Stimulated activated CD8-positive, alpha-beta memory T cell treated with anti-CD3 and anti-CD28 coated beads, Interleukin-12 subunit alpha, Interleukin-12 subunit beta, amount 100 ng/mL, for 1 hour (primary cell): Measurements from ENCODE around the gene COIL.
A peak's percentile ranks its signal among the peaks of the same experiment; 100 is the strongest.

Experiments used
- DNase-seq: peaks from one replicate; pipeline ENCODE4 v3.0.0-alpha.2; 2020; ENCODE audit warnings: low read depth

The COIL gene

DNA sequence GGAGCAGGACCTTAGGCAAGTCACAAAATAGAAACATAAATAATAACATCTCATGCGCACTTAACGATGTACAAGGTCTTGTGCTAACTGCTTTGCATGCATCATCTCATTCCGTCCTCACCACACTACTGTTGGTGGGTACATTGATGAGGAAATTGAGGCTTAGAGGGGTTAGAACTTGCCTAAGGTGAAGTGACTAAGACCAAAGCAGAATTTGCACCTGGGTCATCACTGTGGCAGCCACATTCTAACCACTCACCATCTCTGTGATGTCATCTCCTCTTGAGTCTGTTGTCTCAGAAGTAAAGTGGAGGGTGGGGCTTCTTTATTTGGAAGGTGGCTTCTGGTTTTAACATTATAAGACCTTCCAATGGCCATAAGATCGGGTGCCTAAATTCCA, 26.6 kb downstream of the COIL start:
- no peak for DNase-seq

GRCh38 chr17:56933868-56934267, 27.0 kb downstream of the COIL start:
- DNase-seq, result no peak

- no peak for DNase-seq
Observed at GRCh38 chr17:56933151-56933745, 27.6 kb downstream of the COIL start.

GRCh38 chr17:56930739-56931337, 30.0 kb downstream of the COIL start:
- no peak for DNase-seq

DNA sequence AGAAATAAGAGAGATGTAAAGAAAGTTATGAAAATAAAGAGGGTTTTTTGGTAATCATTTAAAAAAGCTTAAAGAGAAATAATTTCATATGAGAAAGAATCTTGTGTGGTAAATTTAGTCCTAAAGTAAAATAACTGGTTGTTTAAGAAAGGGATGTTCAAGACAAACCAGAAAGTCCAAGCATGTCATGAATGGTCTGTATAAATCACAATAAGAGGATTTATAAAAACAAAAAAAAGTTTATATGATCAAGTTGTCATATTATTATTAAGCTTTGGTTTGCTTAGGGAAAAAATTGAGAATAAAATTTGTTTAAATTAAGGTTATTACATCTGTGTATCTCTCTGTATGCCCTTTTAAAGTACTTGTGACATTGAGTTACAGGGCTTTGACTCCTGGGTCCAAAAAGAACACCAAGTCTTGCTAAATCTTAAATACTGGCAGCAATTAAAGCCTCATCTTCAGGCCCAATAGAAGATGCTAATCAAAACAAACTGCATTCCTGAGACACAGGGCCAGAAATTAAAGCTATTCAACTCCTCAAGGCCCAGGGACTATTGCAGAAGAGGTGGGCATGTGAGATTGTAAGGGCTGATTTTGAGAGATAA, 31.4 kb downstream of the COIL start:
- DNase-seq, result no peak

GRCh38 chr17:56928586-56928985, 32.3 kb downstream of the COIL start:
- DNase-seq, result no peak

GRCh38 chr17:56926704-56927103, 34.1 kb downstream of the COIL start:
- DNase-seq, result no peak

GRCh38 chr17:56926270-56926669, 34.6 kb downstream of the COIL start:
- no peak for DNase-seq

DNA sequence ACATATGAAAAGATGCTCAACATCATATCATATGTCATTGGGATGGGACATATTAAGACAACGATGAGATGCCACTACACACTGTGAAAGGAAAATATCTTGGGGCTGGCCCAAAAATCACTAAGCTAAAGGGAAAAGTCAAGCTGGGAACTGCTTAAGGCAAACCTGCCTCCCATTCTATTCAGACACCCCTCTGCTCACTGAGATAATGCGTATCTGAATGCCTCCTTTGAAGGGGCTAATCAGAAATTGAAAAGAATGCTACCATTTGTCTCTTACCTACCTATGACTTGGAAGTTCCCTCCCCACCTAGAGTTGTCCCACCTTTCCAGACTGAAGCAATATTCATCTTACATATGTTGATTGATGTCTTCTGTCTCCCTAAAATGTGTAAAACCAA, 35.8 kb downstream of the COIL start:
- DNase-seq, result no peak

DNA sequence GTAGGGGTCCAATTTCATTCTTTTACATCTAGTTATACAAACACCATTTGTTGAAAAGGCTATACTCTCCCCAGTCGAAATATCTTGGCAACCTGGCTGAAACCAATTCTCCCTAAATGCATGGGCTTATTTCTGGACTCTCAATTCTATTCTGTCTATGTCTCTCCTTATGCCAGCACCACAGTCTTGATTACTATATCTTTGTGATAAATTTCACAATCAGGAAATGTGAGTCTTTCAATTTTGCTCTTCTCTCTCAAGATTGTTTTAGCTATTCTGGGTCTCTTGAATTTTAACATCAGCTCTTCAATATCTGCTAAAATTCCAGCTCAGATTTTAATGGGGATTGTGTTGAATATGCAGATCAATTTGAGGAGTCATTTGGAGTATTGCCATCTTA, 41.1 kb downstream of the COIL start:
- no peak for DNase-seq

- DNase-seq, result no peak
Observed at GRCh38 chr17:56918916-56919315, 41.9 kb downstream of the COIL start.

DNA sequence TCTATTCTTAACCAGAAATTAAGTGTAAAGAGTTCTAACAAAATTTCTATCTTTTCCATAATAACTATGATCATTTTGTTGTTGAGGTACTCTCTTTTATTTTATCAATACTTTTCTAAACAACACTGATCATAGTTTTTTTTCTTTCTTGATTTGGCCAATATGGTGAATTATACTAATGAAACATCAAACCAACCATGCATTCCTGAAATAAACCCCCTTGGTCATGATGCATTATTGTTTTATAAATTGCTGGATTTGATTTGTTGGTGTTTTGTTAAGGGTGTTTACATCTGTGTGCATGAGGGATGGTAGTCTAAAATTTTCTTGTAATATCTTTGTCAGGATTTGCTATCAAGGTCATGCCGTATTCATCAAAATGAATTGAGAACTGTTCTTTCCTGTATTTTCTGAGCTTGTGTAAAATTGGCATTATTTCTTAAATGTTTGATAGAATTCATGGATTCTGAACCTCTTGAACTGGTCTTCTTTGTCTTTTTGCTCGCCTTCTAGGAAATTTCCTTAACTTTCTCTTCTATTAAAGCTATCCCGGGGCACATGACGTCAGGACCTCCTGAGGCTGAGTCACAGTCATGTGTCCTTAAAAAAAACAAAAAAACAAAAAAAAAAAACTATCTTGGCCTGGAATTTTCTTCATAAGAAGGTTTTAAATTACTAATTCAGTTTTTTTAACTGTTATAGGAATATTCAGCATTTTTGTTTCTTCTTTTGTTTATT, 43.1 kb downstream of the COIL start:
- DNase-seq, result no peak

DNA sequence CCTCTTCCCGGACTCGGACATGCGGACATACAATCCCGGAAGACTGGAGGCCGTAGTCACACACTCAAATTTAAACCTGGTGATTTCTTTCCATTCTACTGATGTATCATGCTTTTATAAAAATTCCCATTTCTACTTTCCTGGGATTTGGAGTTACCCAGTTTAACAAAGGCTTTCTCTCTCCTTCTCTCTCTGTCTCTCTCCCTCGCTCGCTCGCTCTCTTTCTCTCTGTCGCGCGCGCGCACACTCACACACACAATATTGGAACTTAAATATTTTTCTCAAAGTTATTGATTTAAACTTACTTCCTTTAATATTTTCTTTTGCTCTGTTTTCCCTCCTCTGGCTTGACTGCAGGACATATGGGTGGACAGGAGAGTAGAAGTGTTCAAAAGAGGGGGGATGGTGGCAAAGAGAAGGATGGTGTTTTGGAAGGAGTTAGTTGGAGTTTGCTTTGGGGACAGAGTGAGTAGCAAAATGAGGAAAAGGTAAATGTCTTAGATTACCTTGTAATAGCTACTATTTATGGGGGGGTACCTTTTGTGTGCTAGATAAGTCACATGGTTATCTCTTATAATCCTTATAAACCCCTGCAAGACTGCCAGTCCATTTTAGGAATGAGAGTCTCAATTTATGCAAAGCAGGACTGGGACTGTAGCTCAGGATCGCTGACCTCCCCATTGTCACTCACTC, 46.1 kb downstream of the COIL start:
- DNase-seq, result no peak

DNA sequence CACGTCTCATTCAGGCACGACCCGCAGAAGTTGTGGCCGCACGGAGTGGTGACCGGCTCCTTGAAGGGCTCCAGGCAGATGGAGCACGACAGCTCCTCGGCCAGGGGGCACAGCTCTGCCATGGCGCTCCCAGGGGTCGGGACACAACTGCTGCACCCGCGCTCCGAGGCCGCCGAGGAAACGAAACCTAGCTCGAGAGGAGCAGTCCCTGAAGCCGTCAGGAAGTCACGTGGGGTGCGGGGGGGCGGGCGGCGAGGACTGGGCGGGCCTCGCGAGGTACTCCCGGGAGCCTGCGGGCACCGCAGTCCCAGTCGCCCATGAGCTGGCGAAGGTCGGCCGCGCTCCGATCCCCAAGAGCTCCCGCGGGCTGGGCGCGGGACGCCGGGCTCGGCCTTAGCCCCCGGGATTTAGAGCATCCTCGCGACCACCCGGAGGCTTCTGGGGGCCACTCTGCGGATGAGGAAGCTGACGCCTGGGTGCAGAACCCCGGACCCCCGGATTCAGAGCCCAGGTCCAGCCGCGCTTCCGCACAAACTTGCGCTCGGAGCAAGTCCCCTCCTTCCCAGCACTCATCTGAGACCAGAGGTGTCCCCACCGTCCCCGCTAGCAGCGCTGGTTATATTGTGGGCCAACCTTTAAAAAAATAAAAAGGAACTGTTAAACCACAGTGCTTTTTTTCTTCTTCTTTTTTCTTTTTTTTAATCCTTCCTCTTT, 46.8 kb downstream of the COIL start, which contains the start of gene TRIM25:
TSS of gene TRIM25 (minus strand) at position 183 of the 714 bp plus-strand sequence. CDS start at position 122, 61 bp downstream.
- peak; percentile 75 for DNase-seq

DNA sequence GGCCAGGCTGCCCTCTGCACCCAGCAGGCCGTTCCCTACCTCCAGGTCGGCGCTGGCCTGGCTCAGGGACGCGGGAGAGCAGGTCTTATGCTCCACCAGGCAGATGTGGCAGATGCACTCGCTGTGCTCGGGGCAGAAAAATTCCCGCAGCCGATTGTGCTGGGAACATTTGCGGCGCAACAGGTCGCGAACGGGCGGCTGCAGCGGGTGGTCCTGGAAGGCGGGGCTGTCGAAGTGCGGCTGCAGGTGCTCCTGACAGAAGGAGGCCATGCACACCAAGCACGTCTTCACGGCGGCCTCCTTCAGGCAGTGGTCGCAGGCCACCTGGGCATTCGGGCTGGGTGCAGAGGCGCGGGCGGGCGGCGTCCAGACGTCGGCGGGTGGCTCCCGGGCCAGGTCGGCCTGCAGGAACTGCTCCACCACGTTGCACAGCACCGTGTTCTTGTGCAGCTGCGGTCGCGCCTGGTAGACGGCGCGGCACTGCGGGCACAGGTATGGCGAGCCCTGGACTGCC, 47.4 kb downstream of the COIL start:
- DNase-seq, result no peak

- no peak for DNase-seq
Observed at GRCh38 chr17:56913000-56913311, 47.9 kb downstream of the COIL start.

DNA sequence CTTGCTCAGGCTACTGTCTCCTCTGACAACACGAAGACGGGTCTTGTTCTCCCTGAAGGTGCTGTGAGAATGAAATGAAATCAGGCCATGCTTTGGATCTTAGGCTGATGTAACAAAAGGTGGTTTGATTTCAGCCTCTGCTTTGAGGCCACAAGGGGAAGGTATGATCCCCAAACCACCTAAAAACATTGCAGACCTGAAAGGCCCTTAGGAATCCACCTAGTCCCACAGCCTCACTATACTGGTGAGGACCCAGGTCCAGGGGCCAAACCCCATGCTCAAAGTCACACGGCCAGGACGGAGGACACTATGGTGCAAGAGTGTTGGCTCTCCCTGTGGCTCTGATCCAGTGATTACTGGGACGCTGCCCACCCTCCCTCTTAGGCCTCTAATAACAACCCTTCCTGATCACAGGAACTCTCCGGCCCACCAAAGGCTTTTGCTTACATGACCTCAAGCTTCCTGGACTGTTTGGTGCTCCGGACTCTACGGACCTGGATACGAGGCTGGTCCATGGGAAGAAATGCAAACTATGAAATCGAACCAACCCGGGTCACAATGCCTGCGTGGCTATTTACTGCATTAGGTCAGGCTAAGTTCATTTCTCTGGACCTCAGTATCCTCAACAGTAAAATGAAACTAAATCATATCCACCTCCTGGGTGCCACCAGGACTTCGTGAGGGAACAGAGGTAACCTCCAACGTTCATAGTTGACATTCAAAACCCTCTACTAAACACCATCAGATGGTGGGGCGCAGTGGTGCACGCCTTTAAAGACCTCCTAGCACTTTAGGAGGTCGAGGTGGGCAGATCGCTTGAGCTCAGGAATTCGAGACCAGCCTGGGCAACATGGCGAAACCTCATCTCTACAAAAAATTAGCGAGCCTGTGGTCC, 48.5 kb downstream of the COIL start:
- no peak for DNase-seq

DNA sequence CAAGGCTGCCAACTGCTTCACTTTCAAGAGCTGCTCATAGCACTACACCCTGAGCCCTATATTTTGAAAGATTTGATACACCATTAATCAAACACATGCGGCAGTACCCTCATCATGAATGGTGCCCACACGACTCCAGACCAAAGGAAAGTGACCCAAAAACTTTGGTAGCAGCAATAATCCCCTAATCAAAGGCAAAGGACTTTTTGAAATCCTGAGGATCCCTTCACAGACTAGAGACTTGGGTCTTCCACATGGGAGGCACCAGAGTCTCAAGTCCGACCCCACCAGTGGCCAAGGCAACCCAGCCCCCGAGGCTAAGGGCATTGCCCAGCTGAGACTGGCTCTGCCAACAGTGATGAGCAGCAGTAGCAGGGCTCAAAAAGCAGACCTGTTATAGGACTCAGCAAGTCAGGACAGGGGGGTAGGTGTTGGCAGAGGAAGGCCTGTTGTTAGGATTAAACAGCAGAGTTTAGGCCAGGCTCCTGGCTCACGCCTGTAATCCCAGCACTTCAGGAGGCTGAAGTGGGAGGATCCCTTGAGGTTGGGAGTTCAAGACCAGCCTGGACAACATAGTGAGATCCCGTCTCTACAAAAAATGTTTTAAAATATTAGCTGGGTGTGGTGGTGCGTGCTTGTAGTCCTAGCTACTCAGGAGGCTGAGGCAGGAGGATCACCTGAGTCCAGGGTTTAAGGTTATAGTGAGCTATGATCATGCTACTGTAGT, 50.2 kb downstream of the COIL start:
- no peak for DNase-seq

GRCh38 chr17:56909742-56910508, 50.9 kb downstream of the COIL start:
- DNase-seq, result no peak
